Astrocyte (in vitro differentiated cells and primary cell): ENCODE measurements around the gene MTERF4. TPM values are rescaled to one million over a fixed set of nuclear protein-coding genes. Genes with fewer than 3 reads are reported as not detected.

Experiments used
- DNase-seq: peaks from one replicate; pipeline ENCODE4 v3.0.0-alpha.2; 2010; ENCODE audit warnings: low read depth
- FAIRE-seq: peaks from 2 replicates; lab custom pipeline; 2011; peaks lifted over from hg19 to GRCh38; lab: Jason Lieb, UNC
- H2AFZ ChIP-seq: 2 replicates; pipeline ENCODE4 v1.6.0; 2012; ENCODE audit warnings: low read depth, low read length, inconsistent platforms
- H3K27ac ChIP-seq: 2 replicates; pipeline ENCODE4 v1.5.1; 2011; ENCODE audit warnings: low read depth, low read length, inconsistent platforms
- H3K27me3 ChIP-seq: 2 replicates; pipeline ENCODE4 v1.6.0; 2011; ENCODE audit warnings: low read length, inconsistent platforms; ENCODE audit not compliant: insufficient read depth
- H3K36me3 ChIP-seq: 2 replicates; pipeline ENCODE4 v1.5.1; 2011; ENCODE audit warnings: low read length, inconsistent platforms; ENCODE audit not compliant: insufficient read depth
- H3K4me1 ChIP-seq: 2 replicates; pipeline ENCODE4 v1.5.1; 2011; ENCODE audit warnings: low read length, inconsistent platforms; ENCODE audit not compliant: insufficient read depth
- H3K4me2 ChIP-seq: 2 replicates; pipeline ENCODE4 v1.6.0; 2012; ENCODE audit warnings: low read length, inconsistent platforms
- H3K4me3 ChIP-seq: 2 replicates; pipeline ENCODE4 v1.5.1; 2011; ENCODE audit warnings: low read depth, mild to moderate bottlenecking, low read length, inconsistent platforms; ENCODE audit not compliant: insufficient read depth
- H3K79me2 ChIP-seq: 2 replicates; pipeline ENCODE4 v1.6.0; 2012; ENCODE audit warnings: mild to moderate bottlenecking, low read length, inconsistent platforms; ENCODE audit not compliant: insufficient read depth
- H3K9ac ChIP-seq: 2 replicates; pipeline ENCODE4 v1.6.0; 2012; ENCODE audit warnings: mild to moderate bottlenecking, low read length, inconsistent platforms
- H3K9me3 ChIP-seq: 2 replicates; pipeline ENCODE4 v1.5.1; 2012; ENCODE audit warnings: low read depth, mild to moderate bottlenecking, low read length, inconsistent platforms; ENCODE audit not compliant: insufficient read depth
- H4K20me1 ChIP-seq: 2 replicates; pipeline ENCODE4 v1.6.0; 2012; ENCODE audit warnings: low read length, inconsistent platforms; ENCODE audit not compliant: insufficient read depth
- H3K27ac Mint-ChIP-seq: one replicate; pipeline ENCODE4 v1.8.0; 2021; ENCODE audit warnings: mild to moderate bottlenecking, mixed read lengths; ENCODE audit not compliant: unreplicated experiment
- H3K27me3 Mint-ChIP-seq: one replicate; pipeline ENCODE4 v1.8.0; 2021; ENCODE audit warnings: low read depth, mixed read lengths; ENCODE audit not compliant: unreplicated experiment
- H3K36me3 Mint-ChIP-seq: one replicate; pipeline ENCODE4 v1.8.0; 2021; ENCODE audit warnings: low read depth, mixed read lengths; ENCODE audit not compliant: unreplicated experiment
- H3K4me1 Mint-ChIP-seq: one replicate; pipeline ENCODE4 v1.8.0; 2021; ENCODE audit warnings: low read depth, mixed read lengths; ENCODE audit not compliant: unreplicated experiment
- H3K4me3 Mint-ChIP-seq: one replicate; pipeline ENCODE4 v1.8.0; 2021; ENCODE audit warnings: mild to moderate bottlenecking, moderate library complexity, mixed read lengths; ENCODE audit not compliant: unreplicated experiment
- H3K9me3 Mint-ChIP-seq: one replicate; pipeline ENCODE4 v1.8.0; 2021; ENCODE audit warnings: mild to moderate bottlenecking, mixed read lengths; ENCODE audit not compliant: unreplicated experiment
- EZH2 ChIP-seq: IDR thresholded peaks from 2 replicates; pipeline ENCODE4 v1.6.1; 2012; ENCODE audit warnings: mild to moderate bottlenecking, low read length, inconsistent platforms; ENCODE audit not compliant: insufficient read depth
- total RNA-seq: library from RNA; stranded (reverse); gene quantifications from 2 replicates; pipeline ENCODE4 v1.2.1, GENCODE V29; 2021
- TF ChIP-seq, protein P1 (sequence below): IDR thresholded peaks from 2 replicates; pipeline ENCODE4 v1.5.1; 2011; ENCODE audit warnings: low read depth, mild to moderate bottlenecking, inconsistent platforms, low read length, moderate library complexity; ENCODE audit not compliant: insufficient read depth

Gene MTERF4
- total RNA-seq, 1 donor from 2014 or later: 26.3 TPM

DNA sequence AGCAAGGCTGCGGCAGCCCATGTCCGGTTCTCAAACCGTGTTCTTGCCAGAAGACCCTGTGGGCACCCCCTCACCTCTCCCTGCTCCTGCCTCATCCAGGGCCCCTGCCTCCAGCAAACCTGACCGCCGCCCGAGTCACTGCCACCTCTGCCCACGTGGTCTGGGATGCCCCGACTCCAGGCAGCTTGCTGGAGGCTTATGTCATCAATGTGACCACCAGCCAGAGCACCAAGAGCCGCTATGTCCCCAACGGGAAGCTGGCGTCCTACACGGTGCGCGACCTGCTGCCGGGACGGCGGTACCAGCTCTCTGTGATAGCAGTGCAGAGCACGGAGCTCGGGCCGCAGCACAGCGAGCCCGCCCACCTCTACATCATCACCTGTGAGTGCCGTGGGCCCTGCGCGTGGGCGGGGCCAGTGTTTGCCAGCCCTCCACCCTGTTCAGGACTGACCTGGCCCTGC, 32.2 kb downstream of the MTERF4 start:
- Mint-ChIP-seq H3K36me3 (no peaks in the 10 kb centered on the region), H3K9me3 (no peaks in the 10 kb centered on the region), H3K4me1 (no peaks in the 10 kb centered on the region), H3K27me3 (peaks cover 42% of the 10 kb centered on the region), H3K27ac (no peak overlapping the region), H3K4me3 (no peak overlapping the region)
- Histone ChIP-seq H3K27me3 (no peaks in the 10 kb centered on the region), H3K9me3 (no peaks in the 10 kb centered on the region), H4K20me1 (no peaks in the 10 kb centered on the region), H3K4me2 (no peak overlapping the region), H3K4me1 (no peaks in the 10 kb centered on the region), H3K27ac (no peak overlapping the region), H3K4me3 (no peak overlapping the region), H2AFZ (no peak overlapping the region), H3K36me3 (no peaks in the 10 kb centered on the region), H3K9ac (no peak overlapping the region), H3K79me2 (no peaks in the 10 kb centered on the region)
- DNase-seq (no peak), FAIRE-seq (no peak)
- TF ChIP-seq, protein P1, sequence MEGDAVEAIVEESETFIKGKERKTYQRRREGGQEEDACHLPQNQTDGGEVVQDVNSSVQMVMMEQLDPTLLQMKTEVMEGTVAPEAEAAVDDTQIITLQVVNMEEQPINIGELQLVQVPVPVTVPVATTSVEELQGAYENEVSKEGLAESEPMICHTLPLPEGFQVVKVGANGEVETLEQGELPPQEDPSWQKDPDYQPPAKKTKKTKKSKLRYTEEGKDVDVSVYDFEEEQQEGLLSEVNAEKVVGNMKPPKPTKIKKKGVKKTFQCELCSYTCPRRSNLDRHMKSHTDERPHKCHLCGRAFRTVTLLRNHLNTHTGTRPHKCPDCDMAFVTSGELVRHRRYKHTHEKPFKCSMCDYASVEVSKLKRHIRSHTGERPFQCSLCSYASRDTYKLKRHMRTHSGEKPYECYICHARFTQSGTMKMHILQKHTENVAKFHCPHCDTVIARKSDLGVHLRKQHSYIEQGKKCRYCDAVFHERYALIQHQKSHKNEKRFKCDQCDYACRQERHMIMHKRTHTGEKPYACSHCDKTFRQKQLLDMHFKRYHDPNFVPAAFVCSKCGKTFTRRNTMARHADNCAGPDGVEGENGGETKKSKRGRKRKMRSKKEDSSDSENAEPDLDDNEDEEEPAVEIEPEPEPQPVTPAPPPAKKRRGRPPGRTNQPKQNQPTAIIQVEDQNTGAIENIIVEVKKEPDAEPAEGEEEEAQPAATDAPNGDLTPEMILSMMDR: no peak
- TF ChIP-seq EZH2: no peak

DNA sequence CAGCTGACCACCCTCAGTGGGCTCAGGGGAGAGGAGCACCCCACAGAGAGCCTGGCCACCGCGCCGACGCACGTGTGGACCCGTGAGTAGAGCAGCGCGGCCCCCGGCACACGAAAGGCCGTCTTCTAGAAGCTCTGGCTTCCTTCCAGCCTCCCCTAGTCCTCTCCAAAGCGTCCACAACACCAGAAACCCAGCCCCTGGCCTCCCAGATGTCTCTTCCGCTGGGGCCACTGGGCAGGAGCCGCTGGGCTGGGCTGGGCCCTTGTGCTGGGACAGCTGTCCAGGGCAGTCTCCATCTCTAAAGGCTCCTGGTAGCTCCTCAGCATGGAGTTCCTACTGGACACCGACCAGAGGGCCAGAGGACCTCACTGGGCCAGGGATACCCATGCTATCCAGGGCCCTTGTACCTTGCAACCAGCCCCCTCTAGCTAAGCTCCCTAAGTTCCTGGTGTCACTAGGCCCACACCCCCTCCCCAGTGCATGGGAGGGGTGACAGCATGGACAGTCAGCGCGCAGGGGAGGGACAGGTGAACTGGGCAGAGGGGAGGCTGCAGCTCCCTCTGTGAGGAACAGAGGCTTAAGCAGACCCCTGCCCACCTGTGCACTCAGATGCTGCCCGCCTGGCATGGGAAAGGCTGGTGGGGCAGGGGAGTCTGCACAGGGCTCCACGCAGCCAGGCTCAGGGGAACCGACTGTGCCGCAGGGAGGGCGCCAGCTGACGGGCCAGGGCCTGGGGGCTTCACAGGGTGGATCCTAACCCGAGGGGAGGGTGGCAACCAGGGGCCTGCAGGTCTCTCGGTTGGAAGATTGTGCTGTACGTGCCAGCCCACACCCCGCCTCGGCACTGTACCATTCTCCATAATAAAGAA, 32.9 kb downstream of the MTERF4 start:
- FAIRE-seq: no peak
- no peak for DNase-seq
- H3K4me3 Mint-ChIP-seq: no peak overlapping the region
- no peak overlapping the region for H3K27ac ChIP-seq
- no peaks in the 10 kb centered on the region for H3K36me3 ChIP-seq
- H3K27me3 ChIP-seq: no peaks in the 10 kb centered on the region
- peaks cover 44% of the 10 kb centered on the region for H3K27me3 Mint-ChIP-seq
- TF ChIP-seq, protein P1: no peak
- no peak for TF ChIP-seq EZH2
- H3K27ac Mint-ChIP-seq: no peak overlapping the region
- no peaks in the 10 kb centered on the region for H3K36me3 Mint-ChIP-seq
- no peaks in the 10 kb centered on the region for H3K9me3 Mint-ChIP-seq
- H4K20me1 ChIP-seq: no peaks in the 10 kb centered on the region
- no peaks in the 10 kb centered on the region for H3K4me1 Mint-ChIP-seq
- H3K9ac ChIP-seq: no peak overlapping the region
- no peak overlapping the region for H3K4me3 ChIP-seq
- H3K79me2 ChIP-seq: no peaks in the 10 kb centered on the region
- H2AFZ ChIP-seq: no peak overlapping the region
- H3K9me3 ChIP-seq: no peaks in the 10 kb centered on the region
- no peaks in the 10 kb centered on the region for H3K4me1 ChIP-seq
- no peak overlapping the region for H3K4me2 ChIP-seq
